Upper lobe of left lung (tissue), 6 donors: ENCODE results near the gene RHBDD2. TPM values are rescaled to one million over a fixed set of nuclear protein-coding genes. Genes with fewer than 3 reads are reported as not detected.

Experiments used
- ATAC-seq, 2 donors: fragments of 200-7000 bp; cut with Tn5 transposase; one replicate each; pipeline ENCODE4 v1.9.1; 2022; ENCODE audit warnings: mild to moderate bottlenecking in 2 of 2, moderate library complexity in 2 of 2; ENCODE audit not compliant: low FRiP score in 2 of 2
- DNase-seq, 2 donors: peaks; one replicate each; pipeline ENCODE4 v3.0.0-alpha.2; 2019 to 2020
- H3K27ac ChIP-seq, 4 donors: fragments of 200-600 bp; sonication (generic); one replicate each; pipeline ENCODE4 v1.5.1; 2016 to 2019
- H3K27me3 ChIP-seq, 4 donors: fragments of 200-600 bp; sonication (generic); one replicate each; pipeline ENCODE4 v1.5.1; 2017 to 2019
- H3K36me3 ChIP-seq, 4 donors: fragments of 200-600 bp; sonication (generic); one replicate each; pipeline ENCODE4 v1.5.1; 2016 to 2019
- H3K4me1 ChIP-seq, 4 donors: fragments of 200-600 bp; sonication (generic); one replicate each; pipeline ENCODE4 v1.5.1; 2018 to 2019
- H3K4me3 ChIP-seq, 4 donors: fragments of 200-600 bp; sonication (generic); one replicate each; pipeline ENCODE4 v1.5.1; 2017 to 2019; ENCODE audit warnings: mild to moderate bottlenecking in 2 of 4, moderate library complexity in 1 of 4
- H3K9me3 ChIP-seq, 4 donors: fragments of 200-600 bp; sonication (generic); one replicate each; pipeline ENCODE4 v1.5.1; 2018 to 2019
- CTCF ChIP-seq, 6 experiments: fragments of 450-650 bp in 4 of 6; fragments of 200-600 bp in 2 of 6; sonication (generic) in 2 of 6; IDR thresholded peaks; one replicate each; pipeline ENCODE4 v1.5.1; 2016 to 2019; ENCODE audit warnings: antibody characterized with exemption in 6 of 6
- EP300 ChIP-seq, 4 donors: sonication (generic); formaldehyde crosslinking; IDR thresholded peaks; one replicate each; pipeline ENCODE4 v1.5.1; 2017; ENCODE audit warnings: antibody characterized with exemption in 4 of 4, control low read depth in 2 of 4
- POLR2A ChIP-seq, 4 donors: fragments of 450-650 bp; IDR thresholded peaks; one replicate each; pipeline ENCODE4 v1.5.1; 2016 to 2017; ENCODE audit warnings: antibody characterized with exemption in 4 of 4, mild to moderate bottlenecking in 2 of 4
- POLR2AphosphoS5 ChIP-seq, 2 donors: sonication (generic); formaldehyde crosslinking; IDR thresholded peaks; one replicate each; pipeline ENCODE4 v1.5.1; 2017; ENCODE audit warnings: antibody characterized with exemption in 2 of 2
- WGBS, 2 donors: methylation state at CpG; one replicate each; pipeline ENCODE4 v1.1.5; 2017 to 2018; 5-methylcytosine and 5-hydroxymethylcytosine counted together
- total RNA-seq, 6 donors: library from RNA; depleted of rRNA in 4 of 6; stranded (reverse); fragments of >200 nt in 4 of 6; gene quantifications; one replicate each; pipeline versions ENCODE4 v1.1.0 to v1.2.1, GENCODE V29; 2016 to 2021
- donor health status: DM: no; HTN: no; CAD: no; lungs with moderate emphysema.
- donor health status: DM: no; HTN: yes; CAD: no; lungs with severe emphysema.

The RHBDD2 gene
- total RNA-seq, 6 donors from 2014 or later = 35.6 to 132 (median 82.5) TPM

- TF ChIP-seq EP300 (IDR thresholded peaks at IDR 0.05) (no peak), POLR2AphosphoS5 (IDR thresholded peaks at IDR 0.05) (no peak), CTCF (IDR thresholded peaks at IDR 0.05) (no peak), POLR2A (IDR thresholded peaks at IDR 0.05) (no peak)
- 71 to 78% methylated on average over 11 of the region's 11 CpGs for WGBS, 2 donors
- Histone ChIP-seq H3K9me3 (no peaks in the 10 kb centered on the region), H3K27ac (peak overlapping the region in 3 of 4 donors; percentile 88 to 99 (median 93)), H3K36me3 (no peaks in the 10 kb centered on the region), H3K4me1 (peaks cover 13 to 65% (median 39%) of the 10 kb centered on the region in 4 donors), H3K27me3 (no peaks in the 10 kb centered on the region), H3K4me3 (peak overlapping the region in 2 of 4 donors; percentile 70 to 94)
- DNase-seq (no peak), ATAC-seq (no peak)
Observed at GRCh38 chr7:75916685-75917634, 38.1 kb downstream of the RHBDD2 start.

GRCh38 chr7:75920431-75921161 lies 41.8 kb downstream of the RHBDD2 start:
- H3K4me1 ChIP-seq = peaks cover 5 to 67% (median 43%) of the 10 kb centered on the region in 4 donors
- no peaks in the 10 kb centered on the region for H3K9me3 ChIP-seq
- H3K27me3 ChIP-seq = no peaks in the 10 kb centered on the region
- TF ChIP-seq CTCF (IDR thresholded peaks at IDR 0.05) (no peak), EP300 (IDR thresholded peaks at IDR 0.05) (no peak), POLR2A (IDR thresholded peaks at IDR 0.05) (no peak), POLR2AphosphoS5 (IDR thresholded peaks at IDR 0.05) (no peak)
- H3K36me3 ChIP-seq = no peaks in the 10 kb centered on the region
- ATAC-seq = no peak
- H3K27ac ChIP-seq = peak overlapping the region in 1 of 4 donors; percentile 20
- no peak for DNase-seq
- 84 to 95% methylated on average over 19 of the region's 19 CpGs for WGBS, 2 donors
- H3K4me3 ChIP-seq = no peak overlapping the region

- no peak for ATAC-seq
- DNase-seq = no peak
- 76 to 80% methylated on average over 14 of the region's 14 CpGs for WGBS, 2 donors
- no peak overlapping the region for H3K4me3 ChIP-seq
- peaks cover 5 to 60% (median 36%) of the 10 kb centered on the region in 4 donors for H3K4me1 ChIP-seq
- no peak overlapping the region for H3K27ac ChIP-seq
- H3K9me3 ChIP-seq = no peaks in the 10 kb centered on the region
- TF ChIP-seq POLR2AphosphoS5 (IDR thresholded peaks at IDR 0.05) (no peak), POLR2A (IDR thresholded peaks at IDR 0.05) (no peak), EP300 (IDR thresholded peaks at IDR 0.05) (no peak), CTCF (IDR thresholded peaks at IDR 0.05) (no peak)
- no peaks in the 10 kb centered on the region for H3K27me3 ChIP-seq
- H3K36me3 ChIP-seq = no peaks in the 10 kb centered on the region
Observed at GRCh38 chr7:75921479-75921878, 42.6 kb downstream of the RHBDD2 start.

GRCh38 chr7:75922966-75923603 lies 44.3 kb downstream of the RHBDD2 start:
- peaks cover 4 to 48% (median 22%) of the 10 kb centered on the region in 4 donors for H3K4me1 ChIP-seq
- H3K27me3 ChIP-seq = no peaks in the 10 kb centered on the region
- no peak for ATAC-seq
- TF ChIP-seq POLR2A (IDR thresholded peaks at IDR 0.05) (no peak), POLR2AphosphoS5 (IDR thresholded peaks at IDR 0.05) (no peak), EP300 (IDR thresholded peaks at IDR 0.05) (no peak), CTCF (IDR thresholded peaks at IDR 0.05) (no peak)
- 83 to 85% methylated on average over 9 of the region's 9 CpGs for WGBS, 2 donors
- no peaks in the 10 kb centered on the region for H3K36me3 ChIP-seq
- no peak overlapping the region for H3K4me3 ChIP-seq
- H3K9me3 ChIP-seq = no peaks in the 10 kb centered on the region
- no peak overlapping the region for H3K27ac ChIP-seq
- no peak for DNase-seq
